Activated naive CD4-positive, alpha-beta T cell treated with anti-CD3 and anti-CD28 coated beads, Interleukin-2, amount 50 U/mL, for 72 hours (primary cell): ENCODE data around the gene SCUBE1. TPM values are rescaled to one million over a fixed set of nuclear protein-coding genes. Genes with fewer than 3 reads are reported as not detected.

Experiments used
- ATAC-seq, 2 donors: fragments of 150-1000 bp; cut with Tn5 transposase; 2 replicates each; pipeline ENCODE4 v1.10.0; 2021; ENCODE audit warnings: mild to moderate bottlenecking in 2 of 2, moderate library complexity in 2 of 2
- DNase-seq, 2 donors: peaks; one replicate each; pipeline ENCODE4 v3.0.0; 2021 to 2022; ENCODE audit warnings: low spot score in 2 of 2
- H3K27ac Mint-ChIP-seq, 2 donors: one replicate each; pipeline ENCODE4 v1.8.0; 2022; ENCODE audit warnings: mild to moderate bottlenecking in 2 of 2, mixed read lengths in 2 of 2
- H3K36me3 Mint-ChIP-seq, 2 donors: one replicate each; pipeline ENCODE4 v1.8.0; 2022; ENCODE audit warnings: mixed read lengths in 2 of 2
- H3K9me3 Mint-ChIP-seq, 2 donors: one replicate each; pipeline ENCODE4 v1.8.0; 2022; ENCODE audit warnings: mixed read lengths in 2 of 2
- total RNA-seq, 2 donors: library from RNA; stranded (reverse); gene quantifications; one replicate each; pipeline ENCODE4 v1.2.3, GENCODE V29; 2022

The SCUBE1 gene
- total RNA-seq, 2 donors from 2014 or later = 0.39 TPM; not detected in 1

DNA sequence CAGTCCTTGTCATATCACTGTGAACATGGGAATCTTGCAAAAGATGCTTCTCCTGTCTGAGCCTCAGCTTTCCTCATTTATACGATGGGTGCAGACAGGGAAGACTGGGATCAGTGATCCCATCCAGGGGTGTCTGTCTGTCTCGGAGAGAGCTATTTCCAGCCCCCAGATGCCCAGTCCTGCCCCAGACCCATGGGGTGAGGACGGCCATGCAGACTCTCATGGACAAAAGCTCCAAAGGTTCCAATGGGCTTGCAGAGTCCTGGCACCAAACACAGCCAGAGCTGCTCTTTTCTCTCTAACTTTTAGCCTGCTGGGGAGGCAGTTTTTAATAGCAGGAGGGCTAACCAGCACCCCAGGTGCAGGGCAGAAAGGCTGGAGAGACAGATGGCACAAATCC, 5.2 kb downstream of the SCUBE1 start:
- ATAC-seq (no peak), DNase-seq (no peak)
- Mint-ChIP-seq H3K27ac (no peak overlapping the region), H3K36me3 (no peaks in the 10 kb centered on the region), H3K9me3 (no peaks in the 10 kb centered on the region)

GRCh38 chr22:43337385-43337784, 5.8 kb downstream of the SCUBE1 start:
- ATAC-seq (no peak), DNase-seq (no peak)
- no peaks in the 10 kb centered on the region for H3K36me3 Mint-ChIP-seq
- H3K27ac Mint-ChIP-seq = no peak overlapping the region
- no peaks in the 10 kb centered on the region for H3K9me3 Mint-ChIP-seq

GRCh38 chr22:43334378-43334777, 8.8 kb downstream of the SCUBE1 start:
- Mint-ChIP-seq H3K27ac (no peak overlapping the region), H3K36me3 (no peaks in the 10 kb centered on the region), H3K9me3 (no peaks in the 10 kb centered on the region)
- DNase-seq (no peak), ATAC-seq (no peak)

DNA sequence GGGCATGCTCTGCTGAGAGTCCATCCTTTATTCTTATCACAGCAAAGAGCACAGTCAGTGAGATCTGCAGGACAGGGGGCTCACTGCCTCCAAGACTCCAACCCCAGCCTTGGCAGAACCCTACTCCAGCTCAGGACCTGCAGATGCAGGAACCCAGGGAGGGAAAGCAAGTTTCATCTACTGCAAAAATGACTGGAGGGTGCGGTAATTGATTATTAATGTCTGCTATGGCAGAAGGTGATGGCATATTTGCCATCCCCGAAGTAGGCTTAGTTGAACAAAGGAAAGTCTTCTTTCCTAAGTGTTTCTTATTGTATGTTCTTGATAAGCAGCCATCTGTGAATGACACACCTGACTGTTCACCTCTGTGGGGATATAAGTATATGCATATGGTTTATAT, 9.2 kb downstream of the SCUBE1 start:
- Mint-ChIP-seq H3K9me3 (no peaks in the 10 kb centered on the region), H3K27ac (no peak overlapping the region), H3K36me3 (no peaks in the 10 kb centered on the region)
- DNase-seq (no peak), ATAC-seq (no peak)

- H3K36me3 Mint-ChIP-seq = no peaks in the 10 kb centered on the region
- H3K27ac Mint-ChIP-seq = no peak overlapping the region
- H3K9me3 Mint-ChIP-seq = no peaks in the 10 kb centered on the region
- DNase-seq (no peak), ATAC-seq (no peak)
Observed at GRCh38 chr22:43333156-43333555, 10.0 kb downstream of the SCUBE1 start.

- H3K27ac Mint-ChIP-seq = no peak overlapping the region
- DNase-seq (no peak), ATAC-seq (no peak)
- no peaks in the 10 kb centered on the region for H3K9me3 Mint-ChIP-seq
- H3K36me3 Mint-ChIP-seq = no peaks in the 10 kb centered on the region
Observed at GRCh38 chr22:43331698-43332097, 11.5 kb downstream of the SCUBE1 start.

- ATAC-seq = no peak
- DNase-seq = no peak
Observed at GRCh38 chr22:43331069-43331451, 12.1 kb downstream of the SCUBE1 start.

DNA sequence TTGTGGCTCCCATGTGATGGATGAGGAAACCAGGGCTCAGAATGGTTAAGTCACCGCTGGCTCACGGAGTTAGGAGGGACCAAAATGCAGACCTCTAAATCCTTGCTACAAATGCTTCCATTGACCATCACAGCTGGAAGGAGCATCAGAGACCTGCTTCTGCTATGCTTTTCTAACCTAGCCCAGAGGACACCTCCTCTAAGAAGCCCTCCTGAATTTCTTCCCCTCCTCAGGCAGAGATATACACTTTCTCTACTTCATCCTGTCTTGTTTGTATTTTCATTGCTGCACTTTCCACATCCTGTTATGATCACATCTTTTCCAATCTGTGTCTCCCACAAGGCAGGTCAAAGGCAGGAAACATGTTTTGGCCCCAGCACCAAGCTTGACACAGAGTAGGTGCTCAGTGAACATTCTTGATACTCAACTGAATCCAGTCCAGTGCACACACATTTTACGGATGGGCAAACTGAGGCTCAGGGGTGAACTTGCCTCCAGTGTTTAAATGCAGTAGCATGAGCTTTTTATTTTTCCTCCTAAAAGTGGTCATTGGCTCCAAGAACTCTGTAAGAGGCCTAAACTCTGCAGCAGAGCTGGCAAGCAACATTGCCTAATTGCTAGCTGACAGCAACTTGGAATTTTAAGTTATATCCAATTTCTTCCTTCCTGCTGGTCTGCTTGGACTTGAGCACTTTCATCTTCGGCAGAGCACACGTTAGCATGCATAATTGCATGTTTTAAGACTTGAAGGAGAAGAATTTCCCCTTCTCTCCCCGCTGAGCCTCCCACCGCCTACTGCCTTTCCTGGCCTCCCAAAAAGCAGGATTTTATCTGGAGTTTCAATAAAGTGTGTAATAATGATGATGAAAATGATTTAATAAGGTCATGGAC, 12.7 kb downstream of the SCUBE1 start:
- Mint-ChIP-seq H3K9me3 (no peaks in the 10 kb centered on the region), H3K36me3 (no peaks in the 10 kb centered on the region), H3K27ac (no peak overlapping the region)
- no peak for ATAC-seq
- DNase-seq = no peak

More at GRCh38 chr22:43331069-43331451, 12.1 kb downstream of the SCUBE1 start:
- H3K9me3 Mint-ChIP-seq = no peaks in the 10 kb centered on the region
- H3K27ac Mint-ChIP-seq = no peak overlapping the region
- H3K36me3 Mint-ChIP-seq = no peaks in the 10 kb centered on the region

DNA sequence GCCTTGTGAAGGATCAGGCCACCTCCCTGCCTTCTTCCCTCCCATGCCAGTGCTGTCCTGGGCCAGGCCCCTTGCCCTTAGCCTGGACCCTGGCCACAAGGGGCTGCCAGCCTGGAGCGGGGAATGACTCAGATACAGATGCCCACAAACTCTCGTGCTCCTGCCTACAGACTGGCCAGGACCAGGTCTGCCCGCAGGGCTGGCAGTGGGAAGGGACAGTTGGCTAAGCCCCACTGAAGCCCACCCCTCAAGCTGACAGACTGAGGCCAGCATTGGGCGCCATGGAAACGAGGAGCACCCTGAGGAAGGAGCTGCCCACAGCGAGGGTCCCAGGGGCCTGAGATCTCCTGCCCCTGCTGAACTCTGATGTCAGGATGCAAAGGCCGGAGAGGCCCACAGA, 14.1 kb downstream of the SCUBE1 start:
- H3K36me3 Mint-ChIP-seq = no peaks in the 10 kb centered on the region
- no peak for ATAC-seq
- no peaks in the 10 kb centered on the region for H3K9me3 Mint-ChIP-seq
- no peak for DNase-seq
- no peak overlapping the region for H3K27ac Mint-ChIP-seq

GRCh38 chr22:43327157-43327438, 16.1 kb downstream of the SCUBE1 start:
- Mint-ChIP-seq H3K36me3 (no peaks in the 10 kb centered on the region), H3K9me3 (no peaks in the 10 kb centered on the region), H3K27ac (no peak overlapping the region)
- ATAC-seq = no peak
- DNase-seq = no peak

DNA sequence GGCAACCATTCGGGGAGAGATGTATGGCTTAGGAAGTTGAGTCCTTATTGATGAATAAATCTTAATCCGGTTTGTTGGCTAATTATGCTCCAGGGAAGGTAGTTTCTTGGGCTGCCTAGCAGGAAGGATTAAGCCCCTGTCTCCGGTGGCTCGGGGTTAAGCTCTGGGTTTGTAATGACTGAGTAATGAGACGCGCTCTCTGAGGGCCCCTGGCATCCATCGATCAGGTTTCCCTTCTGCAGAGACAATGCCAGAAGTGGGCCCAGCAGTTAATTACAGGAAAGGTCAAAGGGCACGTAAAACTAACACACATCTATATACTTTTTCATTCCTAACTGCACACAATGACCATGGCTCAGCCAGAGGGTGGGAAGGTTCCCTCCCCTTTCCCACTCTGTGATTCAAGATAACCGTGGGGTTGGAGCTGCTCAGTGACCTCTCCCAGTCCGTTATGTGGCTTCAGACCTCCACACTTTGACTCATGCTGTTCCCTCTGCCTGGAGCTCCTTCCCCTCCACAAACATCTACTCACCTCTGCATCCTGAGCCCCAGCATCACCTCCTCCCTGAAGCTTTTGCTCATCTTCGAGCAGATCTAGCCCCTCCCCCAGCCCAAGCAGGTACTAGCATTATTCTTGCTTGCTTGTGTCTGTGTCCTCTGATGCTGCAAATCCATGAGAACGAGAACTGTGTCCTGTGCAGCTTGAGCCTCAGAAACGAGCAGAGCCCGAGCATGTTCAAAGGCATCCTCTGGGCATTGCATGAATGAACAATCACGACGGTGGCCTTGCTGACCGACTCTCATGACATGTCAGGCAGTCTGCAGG, 16.6 kb downstream of the SCUBE1 start:
- H3K36me3 Mint-ChIP-seq = no peaks in the 10 kb centered on the region
- DNase-seq = no peak
- ATAC-seq = no peak
- H3K27ac Mint-ChIP-seq = no peak overlapping the region
- H3K9me3 Mint-ChIP-seq = no peaks in the 10 kb centered on the region

- no peak for ATAC-seq
- Mint-ChIP-seq H3K9me3 (no peaks in the 10 kb centered on the region), H3K27ac (no peak overlapping the region), H3K36me3 (no peaks in the 10 kb centered on the region)
- no peak for DNase-seq
Observed at GRCh38 chr22:43325176-43325575, 18.0 kb downstream of the SCUBE1 start.

GRCh38 chr22:43320943-43321900, 21.9 kb downstream of the SCUBE1 start:
- ATAC-seq = no peak
- H3K27ac Mint-ChIP-seq = peak overlapping the region in 1 of 2 donors; percentile 39
- no peaks in the 10 kb centered on the region for H3K9me3 Mint-ChIP-seq
- H3K36me3 Mint-ChIP-seq = no peaks in the 10 kb centered on the region
- DNase-seq = no peak

DNA sequence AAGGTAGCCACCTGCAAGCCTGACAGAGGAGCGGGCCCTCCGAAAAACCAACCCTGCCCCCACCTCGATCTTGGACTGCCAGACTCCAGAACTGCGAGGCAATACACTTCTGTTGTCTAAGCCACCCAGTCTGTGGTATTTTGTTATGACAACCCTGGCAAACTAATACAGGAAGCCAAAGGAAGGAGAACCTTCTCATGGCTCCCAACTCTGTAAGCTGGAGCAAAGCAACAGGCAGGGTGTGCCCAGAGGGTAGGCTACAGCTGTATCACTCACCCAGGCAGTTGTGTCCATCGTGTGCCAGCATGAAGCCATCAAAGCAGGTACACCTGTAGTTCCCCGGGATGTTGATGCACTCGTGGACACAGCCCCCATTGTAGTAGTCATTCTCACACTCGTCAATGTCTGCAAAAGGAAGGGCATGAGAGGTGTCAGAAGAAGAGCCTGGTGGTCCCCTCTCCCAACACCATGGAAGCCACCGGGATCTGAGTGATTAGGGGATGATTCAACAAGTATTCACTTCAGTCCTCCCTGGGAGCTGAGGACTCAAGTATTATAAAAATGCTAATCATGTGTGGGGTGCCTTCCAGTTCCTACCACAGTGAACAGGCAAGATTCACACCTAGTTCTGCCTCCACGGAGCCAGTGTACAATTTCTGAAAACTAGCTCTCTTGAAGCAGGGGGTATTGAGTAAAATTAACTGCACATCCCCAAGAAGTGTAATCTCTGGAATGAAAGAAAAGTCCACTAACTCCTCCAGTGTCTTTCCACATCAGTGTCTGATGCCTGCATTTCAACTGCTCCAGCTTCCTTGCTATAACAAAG, 23.3 kb downstream of the SCUBE1 start:
- DNase-seq (no peak), ATAC-seq (no peak)
- H3K36me3 Mint-ChIP-seq = no peaks in the 10 kb centered on the region
- H3K9me3 Mint-ChIP-seq = no peaks in the 10 kb centered on the region
- H3K27ac Mint-ChIP-seq = no peak overlapping the region

DNA sequence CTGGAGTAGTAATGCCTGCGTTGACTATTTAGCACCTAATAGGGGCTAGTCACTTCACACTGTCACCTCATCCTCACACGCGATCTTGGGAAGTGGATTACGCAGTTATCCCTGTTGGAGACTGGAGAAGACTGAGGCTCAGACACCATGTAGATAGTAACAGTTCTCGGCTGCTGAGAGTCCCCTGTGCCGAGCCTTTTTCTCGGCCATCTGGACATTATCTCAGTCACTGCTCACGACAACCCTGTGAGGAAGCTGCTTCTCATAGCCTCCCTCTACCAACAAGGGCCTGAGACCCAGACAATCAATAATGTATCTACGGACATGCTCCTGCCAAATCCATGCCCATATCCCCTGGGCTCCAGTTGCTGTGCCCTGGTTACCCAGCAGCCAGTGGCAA, 25.9 kb downstream of the SCUBE1 start:
- no peak for ATAC-seq
- no peak for DNase-seq
- H3K36me3 Mint-ChIP-seq = no peaks in the 10 kb centered on the region
- H3K27ac Mint-ChIP-seq = no peak overlapping the region
- no peaks in the 10 kb centered on the region for H3K9me3 Mint-ChIP-seq

GRCh38 chr22:43315687-43316217, 27.4 kb downstream of the SCUBE1 start:
- DNase-seq (no peak), ATAC-seq (no peak)
- Mint-ChIP-seq H3K9me3 (no peaks in the 10 kb centered on the region), H3K36me3 (no peaks in the 10 kb centered on the region), H3K27ac (no peak overlapping the region)
